GM23338 (cell line): ENCODE data around the gene ABAT. TPM values are rescaled to one million over a fixed set of nuclear protein-coding genes. Genes with fewer than 3 reads are reported as not detected.

Source experiments
- ATAC-seq: fragments of 200-7000 bp; cut with Tn5 transposase; 3 replicates; pipeline ENCODE4 v1.9.1; 2020
- DNase-seq: peaks from one replicate; pipeline ENCODE4 v3.0.0-alpha.2; 2015; ENCODE audit warnings: low spot score
- H2AFZ ChIP-seq: fragments of 200-600 bp; sonication (generic); 2 replicates; pipeline ENCODE4 v1.8.0; 2016; ENCODE audit warnings: antibody characterized with exemption, mild to moderate bottlenecking, moderate library complexity
- H3F3A ChIP-seq: fragments of 200-600 bp; sonication (generic); replicated peaks from 2 replicates; pipeline ENCODE4 v1.8.0; 2017; ENCODE audit warnings: antibody characterized with exemption, mixed run types, low read depth
- H3K27ac ChIP-seq: fragments of 200-600 bp; sonication (generic); 2 replicates; pipeline ENCODE4 v1.6.1; 2016; ENCODE audit warnings: low read depth
- H3K27me3 ChIP-seq: fragments of 200-600 bp; sonication (generic); 2 replicates; pipeline ENCODE4 v1.8.0; 2016; ENCODE audit warnings: mild to moderate bottlenecking, mixed run types, moderate library complexity; ENCODE audit not compliant: insufficient read depth
- H3K36me3 ChIP-seq: fragments of 200-600 bp; sonication (generic); 2 replicates; pipeline ENCODE4 v1.8.0; 2016; ENCODE audit warnings: mild to moderate bottlenecking; ENCODE audit not compliant: insufficient read depth
- H3K4me1 ChIP-seq: fragments of 200-600 bp; sonication (generic); 2 replicates; pipeline ENCODE4 v1.8.0; 2016; ENCODE audit warnings: mild to moderate bottlenecking, moderate library complexity; ENCODE audit not compliant: insufficient read depth
- H3K4me2 ChIP-seq: fragments of 200-600 bp; sonication (generic); 2 replicates; pipeline ENCODE4 v1.7.1; 2017; ENCODE audit warnings: mixed run types
- H3K4me3 ChIP-seq: fragments of 200-600 bp; sonication (generic); 2 replicates; pipeline ENCODE4 v1.6.1; 2016; ENCODE audit warnings: mixed run types
- H3K79me2 ChIP-seq: fragments of 200-600 bp; sonication (generic); replicated peaks from 2 replicates; pipeline ENCODE4 v1.8.0; 2017; ENCODE audit warnings: mild to moderate bottlenecking; ENCODE audit not compliant: insufficient read depth
- H3K9me2 ChIP-seq: fragments of 200-600 bp; sonication (generic); 2 replicates; pipeline ENCODE4 v1.8.0; 2017; ENCODE audit not compliant: insufficient read depth
- H4K20me1 ChIP-seq: fragments of 200-600 bp; sonication (generic); replicated peaks from 2 replicates; pipeline ENCODE4 v1.8.0; 2017; ENCODE audit warnings: mild to moderate bottlenecking; ENCODE audit not compliant: insufficient read depth
- H3K27ac Mint-ChIP-seq: 2 replicates; pipeline ENCODE4 v1.8.0; 2020; ENCODE audit warnings: inconsistent platforms, mild to moderate bottlenecking, moderate library complexity, mixed read lengths
- H3K27me3 Mint-ChIP-seq: 3 replicates; pipeline ENCODE4 v1.8.0; 2022; ENCODE audit warnings: low read depth, mild to moderate bottlenecking, moderate library complexity, mixed read lengths, inconsistent platforms; ENCODE audit not compliant: insufficient read depth, poor library complexity
- H3K36me3 Mint-ChIP-seq: 3 replicates; pipeline ENCODE4 v1.8.0; 2021; ENCODE audit warnings: low read depth, mild to moderate bottlenecking, inconsistent platforms, moderate library complexity, mixed read lengths
- H3K4me1 Mint-ChIP-seq: 3 replicates; pipeline ENCODE4 v1.8.0; 2020; ENCODE audit warnings: mild to moderate bottlenecking, inconsistent platforms, mixed read lengths
- H3K4me3 Mint-ChIP-seq: 3 replicates; pipeline ENCODE4 v1.8.0; 2021; ENCODE audit warnings: moderate library complexity, mild to moderate bottlenecking, inconsistent platforms, mixed read lengths
- H3K9me3 Mint-ChIP-seq: 3 replicates; pipeline ENCODE4 v1.8.0; 2020; ENCODE audit warnings: moderate library complexity, mild to moderate bottlenecking, inconsistent platforms, mixed read lengths
- CREB1 ChIP-seq: fragments of 250-450 bp; sonication (Bioruptor Pico); IDR thresholded peaks from 2 replicates; pipeline ENCODE4 v1.5.0; 2020; ENCODE audit warnings: low read depth, mild to moderate bottlenecking, moderate library complexity
- EZH2 ChIP-seq: fragments of 200-600 bp; sonication (generic); IDR thresholded peaks from one replicate; pipeline ENCODE4 v1.8.0; 2017; ENCODE audit warnings: antibody characterized with exemption, mild to moderate bottlenecking, low read depth; ENCODE audit not compliant: unreplicated experiment
- EZH2phosphoT487 ChIP-seq: fragments of 200-600 bp; sonication (generic); IDR thresholded peaks from one replicate; pipeline ENCODE4 v1.8.1; 2018; ENCODE audit warnings: antibody characterized with exemption; ENCODE audit not compliant: unreplicated experiment
- JUNB ChIP-seq: IDR thresholded peaks from one replicate; pipeline ENCODE4 v1.6.1; 2016; ENCODE audit warnings: antibody characterized with exemption; ENCODE audit not compliant: unreplicated experiment
- NANOG ChIP-seq: IDR thresholded peaks from 2 replicates; pipeline ENCODE4 v1.6.1; 2016; ENCODE audit warnings: antibody characterized with exemption, borderline replicate concordance
- POLR2AphosphoS5 ChIP-seq: IDR thresholded peaks from 2 replicates; pipeline ENCODE4 v1.6.1; 2016; ENCODE audit warnings: antibody characterized with exemption, low read depth
- STAT1 ChIP-seq: IDR thresholded peaks from one replicate; pipeline ENCODE4 v1.6.1; 2016; ENCODE audit warnings: antibody characterized with exemption; ENCODE audit not compliant: unreplicated experiment
- ZNF114 ChIP-seq: fragments of 250-450 bp; sonication (Bioruptor Pico); IDR thresholded peaks from 2 replicates; pipeline ENCODE4 v1.5.0; 2020; ENCODE audit warnings: mild to moderate bottlenecking, moderate library complexity
- ZNF331 ChIP-seq: fragments of 250-450 bp; sonication (Bioruptor Pico); IDR thresholded peaks from 2 replicates; pipeline ENCODE4 v1.5.0; 2020; ENCODE audit warnings: low read depth, mild to moderate bottlenecking, moderate library complexity
- polyA plus RNA-seq: library from polyadenylated mRNA; unstranded; fragments of >200 nt; fragmentation: Nextera tagmentation; extraction: Ambion mirVana; gene quantifications from 2 replicates; pipeline ENCODE4 v1.2.1, GENCODE V29; 2016
- total RNA-seq: library from RNA; depleted of rRNA; stranded (reverse); fragments of >200 nt; shearing (Covaris generic); gene quantifications from 2 replicates; pipeline ENCODE4 v1.2.3, GENCODE V29; 2014
- TF ChIP-seq, protein P1 (sequence below), 2 experiments: fragments of 200-600 bp in 1 of 2; sonication (generic) in 1 of 2; conservative IDR thresholded peaks; 2 replicates each; pipeline versions ENCODE4 v1.5.1 to v1.6.1; 2016 to 2017; ENCODE audit warnings: antibody characterized with exemption in 2 of 2, low read depth in 2 of 2, mild to moderate bottlenecking in 2 of 2, moderate library complexity in 1 of 2
- TF ChIP-seq, protein P2 (sequence below): fragments of 250-450 bp; sonication (Bioruptor Pico); IDR thresholded peaks from 2 replicates; pipeline ENCODE4 v1.5.0; 2020; ENCODE audit warnings: mild to moderate bottlenecking, moderate library complexity
- TF ChIP-seq, protein P3 (sequence below): IDR thresholded peaks from 2 replicates; pipeline ENCODE4 v1.6.1; 2016; ENCODE audit warnings: antibody characterized with exemption
- TF ChIP-seq, protein P4 (sequence below): IDR thresholded peaks from one replicate; pipeline ENCODE4 v1.6.1; 2018; ENCODE audit warnings: antibody characterized with exemption; ENCODE audit not compliant: unreplicated experiment

ABAT gene
- total and polyA plus RNA-seq, 2 experiments from 2014 or later = 4.4 to 8.8 TPM

DNA sequence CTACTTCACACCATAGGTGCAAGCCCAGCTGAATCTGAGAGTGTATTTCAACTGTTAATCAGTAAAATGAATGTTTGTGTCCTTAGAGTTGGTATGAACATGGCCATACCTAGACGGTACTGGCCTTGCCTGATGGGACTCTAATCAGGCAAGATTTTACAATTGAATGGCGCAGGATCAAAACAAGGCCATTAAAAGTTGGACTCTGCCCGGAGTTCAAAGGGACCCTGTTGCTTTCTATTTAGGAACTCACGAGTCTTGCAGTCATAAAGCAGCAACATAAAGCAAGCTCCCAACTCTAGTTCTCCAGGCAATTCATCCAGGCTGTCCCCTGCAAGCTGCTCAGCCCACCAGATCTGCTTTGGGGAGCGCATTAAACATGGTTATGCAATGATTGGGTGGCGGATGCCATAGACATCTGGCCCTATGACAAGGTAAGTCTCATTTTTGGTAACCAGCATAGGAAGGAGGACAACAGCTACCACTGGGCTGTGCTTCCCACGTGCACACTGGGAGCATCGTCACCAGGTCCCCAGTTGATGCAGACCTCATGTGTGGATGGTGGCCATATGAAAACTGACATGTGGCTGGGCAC lies 114.3 kb downstream of the ABAT start:
- Histone ChIP-seq H3K27me3 (no peaks in the 10 kb centered on the region), H3K4me3 (no peak overlapping the region), H3K79me2 (no peaks in the 10 kb centered on the region), H3K27ac (no peak overlapping the region), H3K4me1 (no peaks in the 10 kb centered on the region), H3K9me2 (no peaks in the 10 kb centered on the region), H3F3A (no peaks in the 10 kb centered on the region), H2AFZ (no peak overlapping the region), H3K4me2 (no peak overlapping the region), H3K36me3 (no peaks in the 10 kb centered on the region), H4K20me1 (no peaks in the 10 kb centered on the region)
- no peak overlapping the region for H3K27ac Mint-ChIP-seq
- H3K27me3 Mint-ChIP-seq = peaks cover 1% of the 10 kb centered on the region
- ATAC-seq (no peak), DNase-seq (no peak)
- TF ChIP-seq EZH2phosphoT487 (no peak), CREB1 (CRISPR knock-in tag) (no peak), JUNB (no peak), ZNF331 (no peak), STAT1 (no peak), NANOG (no peak), EZH2 (no peak), ZNF114 (no peak), POLR2AphosphoS5 (no peak)
- TF ChIP-seq, protein P1, sequence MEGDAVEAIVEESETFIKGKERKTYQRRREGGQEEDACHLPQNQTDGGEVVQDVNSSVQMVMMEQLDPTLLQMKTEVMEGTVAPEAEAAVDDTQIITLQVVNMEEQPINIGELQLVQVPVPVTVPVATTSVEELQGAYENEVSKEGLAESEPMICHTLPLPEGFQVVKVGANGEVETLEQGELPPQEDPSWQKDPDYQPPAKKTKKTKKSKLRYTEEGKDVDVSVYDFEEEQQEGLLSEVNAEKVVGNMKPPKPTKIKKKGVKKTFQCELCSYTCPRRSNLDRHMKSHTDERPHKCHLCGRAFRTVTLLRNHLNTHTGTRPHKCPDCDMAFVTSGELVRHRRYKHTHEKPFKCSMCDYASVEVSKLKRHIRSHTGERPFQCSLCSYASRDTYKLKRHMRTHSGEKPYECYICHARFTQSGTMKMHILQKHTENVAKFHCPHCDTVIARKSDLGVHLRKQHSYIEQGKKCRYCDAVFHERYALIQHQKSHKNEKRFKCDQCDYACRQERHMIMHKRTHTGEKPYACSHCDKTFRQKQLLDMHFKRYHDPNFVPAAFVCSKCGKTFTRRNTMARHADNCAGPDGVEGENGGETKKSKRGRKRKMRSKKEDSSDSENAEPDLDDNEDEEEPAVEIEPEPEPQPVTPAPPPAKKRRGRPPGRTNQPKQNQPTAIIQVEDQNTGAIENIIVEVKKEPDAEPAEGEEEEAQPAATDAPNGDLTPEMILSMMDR (conservative IDR thresholded peaks at IDR 0.05; ENCODE audit: low read depth in 2 of 2) = no peak
- TF ChIP-seq, protein P2, sequence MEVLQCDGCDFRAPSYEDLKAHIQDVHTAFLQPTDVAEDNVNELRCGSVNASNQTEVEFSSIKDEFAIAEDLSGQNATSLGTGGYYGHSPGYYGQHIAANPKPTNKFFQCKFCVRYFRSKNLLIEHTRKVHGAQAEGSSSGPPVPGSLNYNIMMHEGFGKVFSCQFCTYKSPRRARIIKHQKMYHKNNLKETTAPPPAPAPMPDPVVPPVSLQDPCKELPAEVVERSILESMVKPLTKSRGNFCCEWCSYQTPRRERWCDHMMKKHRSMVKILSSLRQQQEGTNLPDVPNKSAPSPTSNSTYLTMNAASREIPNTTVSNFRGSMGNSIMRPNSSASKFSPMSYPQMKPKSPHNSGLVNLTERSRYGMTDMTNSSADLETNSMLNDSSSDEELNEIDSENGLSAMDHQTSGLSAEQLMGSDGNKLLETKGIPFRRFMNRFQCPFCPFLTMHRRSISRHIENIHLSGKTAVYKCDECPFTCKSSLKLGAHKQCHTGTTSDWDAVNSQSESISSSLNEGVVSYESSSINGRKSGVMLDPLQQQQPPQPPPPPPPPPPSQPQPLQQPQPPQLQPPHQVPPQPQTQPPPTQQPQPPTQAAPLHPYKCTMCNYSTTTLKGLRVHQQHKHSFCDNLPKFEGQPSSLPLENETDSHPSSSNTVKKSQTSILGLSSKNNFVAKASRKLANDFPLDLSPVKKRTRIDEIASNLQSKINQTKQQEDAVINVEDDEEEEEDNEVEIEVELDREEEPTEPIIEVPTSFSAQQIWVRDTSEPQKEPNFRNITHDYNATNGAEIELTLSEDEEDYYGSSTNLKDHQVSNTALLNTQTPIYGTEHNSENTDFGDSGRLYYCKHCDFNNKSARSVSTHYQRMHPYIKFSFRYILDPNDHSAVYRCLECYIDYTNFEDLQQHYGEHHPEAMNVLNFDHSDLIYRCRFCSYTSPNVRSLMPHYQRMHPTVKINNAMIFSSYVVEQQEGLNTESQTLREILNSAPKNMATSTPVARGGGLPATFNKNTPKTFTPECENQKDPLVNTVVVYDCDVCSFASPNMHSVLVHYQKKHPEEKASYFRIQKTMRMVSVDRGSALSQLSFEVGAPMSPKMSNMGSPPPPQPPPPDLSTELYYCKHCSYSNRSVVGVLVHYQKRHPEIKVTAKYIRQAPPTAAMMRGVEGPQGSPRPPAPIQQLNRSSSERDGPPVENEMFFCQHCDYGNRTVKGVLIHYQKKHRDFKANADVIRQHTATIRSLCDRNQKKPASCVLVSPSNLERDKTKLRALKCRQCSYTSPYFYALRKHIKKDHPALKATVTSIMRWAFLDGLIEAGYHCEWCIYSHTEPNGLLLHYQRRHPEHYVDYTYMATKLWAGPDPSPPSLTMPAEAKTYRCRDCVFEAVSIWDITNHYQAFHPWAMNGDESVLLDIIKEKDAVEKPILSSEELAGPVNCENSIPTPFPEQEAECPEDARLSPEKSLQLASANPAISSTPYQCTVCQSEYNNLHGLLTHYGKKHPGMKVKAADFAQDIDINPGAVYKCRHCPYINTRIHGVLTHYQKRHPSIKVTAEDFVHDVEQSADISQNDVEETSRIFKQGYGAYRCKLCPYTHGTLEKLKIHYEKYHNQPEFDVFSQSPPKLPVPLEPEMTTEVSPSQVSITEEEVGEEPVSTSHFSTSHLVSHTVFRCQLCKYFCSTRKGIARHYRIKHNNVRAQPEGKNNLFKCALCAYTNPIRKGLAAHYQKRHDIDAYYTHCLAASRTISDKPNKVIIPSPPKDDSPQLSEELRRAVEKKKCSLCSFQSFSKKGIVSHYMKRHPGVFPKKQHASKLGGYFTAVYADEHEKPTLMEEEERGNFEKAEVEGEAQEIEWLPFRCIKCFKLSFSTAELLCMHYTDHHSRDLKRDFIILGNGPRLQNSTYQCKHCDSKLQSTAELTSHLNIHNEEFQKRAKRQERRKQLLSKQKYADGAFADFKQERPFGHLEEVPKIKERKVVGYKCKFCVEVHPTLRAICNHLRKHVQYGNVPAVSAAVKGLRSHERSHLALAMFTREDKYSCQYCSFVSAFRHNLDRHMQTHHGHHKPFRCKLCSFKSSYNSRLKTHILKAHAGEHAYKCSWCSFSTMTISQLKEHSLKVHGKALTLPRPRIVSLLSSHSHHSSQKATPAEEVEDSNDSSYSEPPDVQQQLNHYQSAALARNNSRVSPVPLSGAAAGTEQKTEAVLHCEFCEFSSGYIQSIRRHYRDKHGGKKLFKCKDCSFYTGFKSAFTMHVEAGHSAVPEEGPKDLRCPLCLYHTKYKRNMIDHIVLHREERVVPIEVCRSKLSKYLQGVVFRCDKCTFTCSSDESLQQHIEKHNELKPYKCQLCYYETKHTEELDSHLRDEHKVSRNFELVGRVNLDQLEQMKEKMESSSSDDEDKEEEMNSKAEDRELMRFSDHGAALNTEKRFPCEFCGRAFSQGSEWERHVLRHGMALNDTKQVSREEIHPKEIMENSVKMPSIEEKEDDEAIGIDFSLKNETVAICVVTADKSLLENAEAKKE (CRISPR knock-in tag) = no peak
- TF ChIP-seq, protein P3, sequence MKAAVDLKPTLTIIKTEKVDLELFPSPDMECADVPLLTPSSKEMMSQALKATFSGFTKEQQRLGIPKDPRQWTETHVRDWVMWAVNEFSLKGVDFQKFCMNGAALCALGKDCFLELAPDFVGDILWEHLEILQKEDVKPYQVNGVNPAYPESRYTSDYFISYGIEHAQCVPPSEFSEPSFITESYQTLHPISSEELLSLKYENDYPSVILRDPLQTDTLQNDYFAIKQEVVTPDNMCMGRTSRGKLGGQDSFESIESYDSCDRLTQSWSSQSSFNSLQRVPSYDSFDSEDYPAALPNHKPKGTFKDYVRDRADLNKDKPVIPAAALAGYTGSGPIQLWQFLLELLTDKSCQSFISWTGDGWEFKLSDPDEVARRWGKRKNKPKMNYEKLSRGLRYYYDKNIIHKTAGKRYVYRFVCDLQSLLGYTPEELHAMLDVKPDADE = no peak
- TF ChIP-seq, protein P4, sequence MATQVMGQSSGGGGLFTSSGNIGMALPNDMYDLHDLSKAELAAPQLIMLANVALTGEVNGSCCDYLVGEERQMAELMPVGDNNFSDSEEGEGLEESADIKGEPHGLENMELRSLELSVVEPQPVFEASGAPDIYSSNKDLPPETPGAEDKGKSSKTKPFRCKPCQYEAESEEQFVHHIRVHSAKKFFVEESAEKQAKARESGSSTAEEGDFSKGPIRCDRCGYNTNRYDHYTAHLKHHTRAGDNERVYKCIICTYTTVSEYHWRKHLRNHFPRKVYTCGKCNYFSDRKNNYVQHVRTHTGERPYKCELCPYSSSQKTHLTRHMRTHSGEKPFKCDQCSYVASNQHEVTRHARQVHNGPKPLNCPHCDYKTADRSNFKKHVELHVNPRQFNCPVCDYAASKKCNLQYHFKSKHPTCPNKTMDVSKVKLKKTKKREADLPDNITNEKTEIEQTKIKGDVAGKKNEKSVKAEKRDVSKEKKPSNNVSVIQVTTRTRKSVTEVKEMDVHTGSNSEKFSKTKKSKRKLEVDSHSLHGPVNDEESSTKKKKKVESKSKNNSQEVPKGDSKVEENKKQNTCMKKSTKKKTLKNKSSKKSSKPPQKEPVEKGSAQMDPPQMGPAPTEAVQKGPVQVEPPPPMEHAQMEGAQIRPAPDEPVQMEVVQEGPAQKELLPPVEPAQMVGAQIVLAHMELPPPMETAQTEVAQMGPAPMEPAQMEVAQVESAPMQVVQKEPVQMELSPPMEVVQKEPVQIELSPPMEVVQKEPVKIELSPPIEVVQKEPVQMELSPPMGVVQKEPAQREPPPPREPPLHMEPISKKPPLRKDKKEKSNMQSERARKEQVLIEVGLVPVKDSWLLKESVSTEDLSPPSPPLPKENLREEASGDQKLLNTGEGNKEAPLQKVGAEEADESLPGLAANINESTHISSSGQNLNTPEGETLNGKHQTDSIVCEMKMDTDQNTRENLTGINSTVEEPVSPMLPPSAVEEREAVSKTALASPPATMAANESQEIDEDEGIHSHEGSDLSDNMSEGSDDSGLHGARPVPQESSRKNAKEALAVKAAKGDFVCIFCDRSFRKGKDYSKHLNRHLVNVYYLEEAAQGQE = no peak
- H3K4me1 Mint-ChIP-seq = peaks cover 4% of the 10 kb centered on the region; the same call in 2 of the 3 replicates
- no peak overlapping the region for H3K4me3 Mint-ChIP-seq
- H3K36me3 Mint-ChIP-seq = no peaks in the 10 kb centered on the region
- no peaks in the 10 kb centered on the region for H3K9me3 Mint-ChIP-seq
